ENCODE measurements around the gene MANBA. TPM values are rescaled to one million over a fixed set of nuclear protein-coding genes. Genes with fewer than 3 reads are reported as not detected.
A peak's percentile ranks its signal among the peaks of the same experiment; 100 is the strongest.
"Not testable (repeated sequence)": the region's sequence is repeated elsewhere in the genome, so short reads cannot be mapped to it uniquely, and the experiment has no call there.

The MANBA gene
- total RNA-seq, 1 donor from 2014 or later, result 8.0 TPM

DNA sequence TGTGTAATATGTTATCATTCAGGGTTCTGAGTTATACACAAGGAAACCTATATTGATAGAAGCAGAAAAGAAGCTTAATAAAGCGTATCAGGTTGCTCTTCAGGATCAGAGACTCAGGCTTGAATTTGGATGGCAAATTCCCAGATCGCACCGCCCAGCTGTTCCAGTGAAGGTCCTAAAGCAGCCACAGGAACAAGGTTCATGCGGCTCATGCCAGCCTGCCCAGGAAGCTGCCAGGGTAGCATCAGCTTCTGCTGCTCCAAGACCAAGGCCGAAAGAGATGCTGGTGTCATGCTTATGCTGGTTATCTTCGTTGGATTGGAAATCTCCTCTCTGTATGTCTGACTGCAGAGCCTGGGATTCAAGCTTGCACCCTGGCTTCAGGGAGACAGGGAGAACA is 127.7 kb downstream of the MANBA start:
- DNase-seq (ENCODE audit: low spot score), result no peak
- intact Hi-C loops (cut with micrococcal nuclease), result no loop called here
- Mint-ChIP-seq H3K4me1 (ENCODE audit: low read depth) (peaks cover 31% of the 10 kb centered on the region), H3K27me3 (ENCODE audit: insufficient read depth) (no peaks in the 10 kb centered on the region), H3K4me3 (no peak overlapping the region), H3K36me3 (ENCODE audit: low read depth) (peaks cover 19% of the 10 kb centered on the region), H3K27ac (no peak overlapping the region), H3K9me3 (no peaks in the 10 kb centered on the region)

DNA sequence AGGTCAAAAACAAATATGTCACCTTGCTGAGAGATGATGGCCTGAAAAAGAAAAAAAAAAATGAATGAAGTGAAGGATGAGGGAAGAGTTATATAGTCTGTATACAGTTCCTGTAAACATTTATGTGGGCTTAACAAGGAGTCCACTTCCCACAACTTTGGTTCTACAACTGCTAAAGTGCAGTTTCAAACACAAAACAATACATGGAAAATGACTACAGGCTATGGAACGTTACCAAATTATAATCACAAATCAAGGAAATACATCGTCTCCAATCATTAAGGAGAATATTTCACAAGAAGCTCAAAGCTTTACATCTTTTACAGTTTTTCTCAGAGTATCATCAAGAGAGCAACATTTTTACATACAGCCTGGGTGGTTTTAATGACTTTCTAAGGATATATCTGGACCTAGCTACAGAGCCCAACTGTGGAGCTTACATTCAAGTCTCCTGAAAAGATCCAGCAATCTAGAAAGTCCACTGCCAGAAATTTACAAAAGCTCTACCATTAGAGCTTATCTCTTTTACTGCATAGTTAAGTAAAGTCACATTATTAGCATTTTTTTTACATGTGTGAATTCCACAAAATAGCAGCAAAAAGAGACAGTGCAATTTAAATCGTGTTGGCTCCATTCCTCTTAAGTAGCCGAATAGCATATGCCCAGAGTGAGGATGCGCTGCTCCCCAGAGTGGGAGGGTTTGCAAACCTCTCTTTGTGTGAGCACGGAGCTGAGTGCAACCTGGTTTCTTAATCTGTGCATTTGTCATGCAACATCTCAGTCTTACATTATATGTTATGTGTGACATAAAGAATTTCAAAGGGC is 128.3 kb downstream of the MANBA start:
- H3K4me3 Mint-ChIP-seq, result no peak overlapping the region
- intact Hi-C loops (cut with micrococcal nuclease), result no loop called here
- no peaks in the 10 kb centered on the region for H3K9me3 Mint-ChIP-seq
- H3K4me1 Mint-ChIP-seq (ENCODE audit: low read depth), result peaks cover 38% of the 10 kb centered on the region
- DNase-seq (ENCODE audit: low spot score), result no peak
- H3K27me3 Mint-ChIP-seq (ENCODE audit: insufficient read depth), result no peaks in the 10 kb centered on the region
- peaks cover 14% of the 10 kb centered on the region for H3K36me3 Mint-ChIP-seq (ENCODE audit: low read depth)
- no peak overlapping the region for H3K27ac Mint-ChIP-seq

DNA sequence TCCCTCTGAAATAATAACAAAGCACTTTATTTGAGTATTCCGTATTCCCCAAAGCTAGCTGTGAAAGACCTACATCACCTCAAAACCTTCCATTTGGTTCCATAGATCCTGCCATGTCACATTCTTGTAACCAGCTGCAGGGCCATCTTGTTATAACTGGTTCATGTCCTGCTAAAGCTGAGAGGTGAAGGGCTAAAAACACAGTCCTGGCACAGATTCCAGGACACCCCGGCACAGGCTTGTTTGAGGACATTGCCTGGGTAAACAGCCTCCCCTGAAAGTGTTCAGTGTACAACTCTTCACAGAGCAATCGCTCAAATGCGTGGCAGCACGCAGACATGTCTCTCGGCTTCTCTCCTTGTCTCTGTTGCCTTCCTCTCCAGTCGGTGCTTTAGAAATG is 129.2 kb downstream of the MANBA start:
- intact Hi-C loops (cut with micrococcal nuclease), result no loop called here
- H3K4me1 Mint-ChIP-seq (ENCODE audit: low read depth), result peaks cover 44% of the 10 kb centered on the region
- H3K27ac Mint-ChIP-seq, result no peak overlapping the region
- H3K9me3 Mint-ChIP-seq, result no peaks in the 10 kb centered on the region
- no peaks in the 10 kb centered on the region for H3K27me3 Mint-ChIP-seq (ENCODE audit: insufficient read depth)
- no peak for DNase-seq (ENCODE audit: low spot score)
- H3K36me3 Mint-ChIP-seq (ENCODE audit: low read depth), result peaks cover 12% of the 10 kb centered on the region
- no peak overlapping the region for H3K4me3 Mint-ChIP-seq

DNA sequence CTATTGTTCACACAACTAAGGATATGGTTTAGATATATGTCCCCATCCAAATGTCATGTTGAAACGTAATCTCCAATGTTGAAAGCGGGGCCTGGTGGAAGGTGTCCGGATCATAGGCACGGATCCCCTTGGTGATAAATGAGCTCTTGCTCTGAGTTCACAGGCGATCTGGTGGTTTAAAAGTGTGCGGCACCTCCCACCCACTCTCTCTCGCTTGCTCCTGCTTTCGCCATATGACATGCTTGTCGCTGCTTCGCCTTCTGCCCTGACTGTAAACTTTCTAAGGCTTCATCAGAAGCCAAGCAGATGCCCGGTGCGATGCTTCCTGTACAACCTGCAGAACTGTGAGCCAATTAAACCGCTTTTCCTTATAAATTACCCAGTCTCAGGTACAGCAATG is 131.1 kb downstream of the MANBA start:
- Mint-ChIP-seq H3K27me3 (ENCODE audit: insufficient read depth) (no peaks in the 10 kb centered on the region), H3K27ac (no peak overlapping the region), H3K9me3 (no peaks in the 10 kb centered on the region), H3K36me3 (ENCODE audit: low read depth) (peaks cover 8% of the 10 kb centered on the region), H3K4me3 (no peak overlapping the region), H3K4me1 (ENCODE audit: low read depth) (peaks cover 54% of the 10 kb centered on the region)
- intact Hi-C loops (cut with micrococcal nuclease), result loop anchor here (5.0 kb wide), 3 partner anchors 92 to 372 kb away; partner anchors contain the start of gene UBE2D3
- DNase-seq (ENCODE audit: low spot score), result no peak

DNA sequence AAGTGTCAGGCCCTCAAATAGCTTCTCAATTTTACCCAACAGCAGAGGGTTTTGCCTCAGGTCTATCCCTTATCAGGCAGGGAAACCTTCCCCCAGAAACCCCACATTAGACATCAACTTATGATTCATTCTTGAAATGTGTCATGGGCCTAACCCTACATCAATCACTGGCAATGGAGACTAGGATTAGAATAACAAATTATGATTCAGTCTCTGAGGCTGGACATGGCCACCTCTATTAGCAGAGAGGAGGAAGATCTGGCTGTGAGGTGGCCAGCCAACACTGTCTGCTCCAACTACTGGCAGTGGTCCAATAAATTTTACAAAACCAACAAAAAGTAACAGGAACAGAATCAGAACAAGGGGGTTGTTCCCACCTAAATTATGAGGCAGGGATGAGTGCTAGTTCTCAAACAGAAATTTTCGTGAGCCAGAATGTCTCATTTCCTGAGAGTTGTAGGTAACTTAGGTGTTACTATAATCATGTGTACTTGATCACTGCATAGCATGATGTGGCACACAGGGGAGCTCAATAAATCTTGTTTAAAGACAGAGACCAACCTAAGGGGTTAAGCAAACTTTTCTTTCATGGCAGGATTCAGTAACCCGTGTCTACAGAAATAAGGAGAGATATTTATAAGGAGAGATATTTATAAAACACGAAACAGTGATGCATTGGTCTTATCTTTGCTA is 132.8 kb downstream of the MANBA start:
- Mint-ChIP-seq H3K36me3 (ENCODE audit: low read depth) (peaks cover 8% of the 10 kb centered on the region), H3K27me3 (ENCODE audit: insufficient read depth) (no peaks in the 10 kb centered on the region), H3K4me3 (no peak overlapping the region), H3K4me1 (ENCODE audit: low read depth) (peaks cover 63% of the 10 kb centered on the region), H3K9me3 (no peaks in the 10 kb centered on the region), H3K27ac (peak overlapping the region; percentile 10)
- intact Hi-C loops (cut with micrococcal nuclease), result loop anchor here (5.0 kb wide), 3 partner anchors 91 to 371 kb away; partner anchors contain the start of gene UBE2D3
- no peak for DNase-seq (ENCODE audit: low spot score)

DNA sequence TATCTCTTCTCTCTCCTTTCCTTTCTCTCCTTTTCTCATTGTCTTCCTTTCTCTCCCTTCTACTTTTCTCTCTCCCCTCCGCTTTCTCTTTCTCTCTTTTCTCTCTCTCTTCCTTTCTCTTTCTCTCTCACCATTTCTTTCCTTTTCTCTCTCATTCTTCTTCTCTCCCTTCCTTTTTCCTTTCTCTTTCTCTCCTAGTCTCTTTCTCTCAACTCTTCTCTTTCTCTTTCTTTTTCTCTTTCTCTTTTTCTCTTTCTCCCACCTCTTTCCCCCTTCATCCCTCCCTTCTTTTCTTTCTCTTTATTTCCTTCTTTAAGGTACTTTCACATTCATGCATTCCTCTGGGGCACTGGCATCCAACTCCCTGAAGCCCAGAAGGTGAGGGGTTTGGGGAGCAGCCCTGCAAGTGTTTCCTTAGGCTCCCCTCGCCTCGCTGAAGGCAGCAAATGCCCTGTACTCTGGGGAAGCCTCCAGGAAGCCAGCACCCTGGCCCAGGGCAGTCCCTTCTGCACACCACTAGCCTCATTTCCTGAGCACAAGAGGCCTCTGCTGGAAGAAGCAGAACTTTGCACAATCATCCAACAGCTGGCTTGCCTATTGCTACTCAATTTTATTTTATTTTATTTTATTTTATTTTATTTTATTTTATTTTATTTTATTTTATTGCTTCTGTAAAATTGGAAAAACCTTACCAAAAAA is 135.4 kb downstream of the MANBA start:
- no peaks in the 10 kb centered on the region for H3K27me3 Mint-ChIP-seq (ENCODE audit: insufficient read depth)
- no peaks in the 10 kb centered on the region for H3K9me3 Mint-ChIP-seq
- intact Hi-C loops (cut with micrococcal nuclease), result loop anchor here (1.0 to 5.0 kb wide), 8 partner anchors 88 to 384 kb away; partner anchors contain the start of genes NFKB1, SLC39A8 and UBE2D3
- peak overlapping the region; percentile 92 for H3K27ac Mint-ChIP-seq
- H3K4me3 Mint-ChIP-seq, result peak overlapping the region; percentile 83
- H3K36me3 Mint-ChIP-seq (ENCODE audit: low read depth), result peaks cover 2% of the 10 kb centered on the region
- DNase-seq (ENCODE audit: low spot score), result peak; percentile 68
- peaks cover 67% of the 10 kb centered on the region for H3K4me1 Mint-ChIP-seq (ENCODE audit: low read depth)

DNA sequence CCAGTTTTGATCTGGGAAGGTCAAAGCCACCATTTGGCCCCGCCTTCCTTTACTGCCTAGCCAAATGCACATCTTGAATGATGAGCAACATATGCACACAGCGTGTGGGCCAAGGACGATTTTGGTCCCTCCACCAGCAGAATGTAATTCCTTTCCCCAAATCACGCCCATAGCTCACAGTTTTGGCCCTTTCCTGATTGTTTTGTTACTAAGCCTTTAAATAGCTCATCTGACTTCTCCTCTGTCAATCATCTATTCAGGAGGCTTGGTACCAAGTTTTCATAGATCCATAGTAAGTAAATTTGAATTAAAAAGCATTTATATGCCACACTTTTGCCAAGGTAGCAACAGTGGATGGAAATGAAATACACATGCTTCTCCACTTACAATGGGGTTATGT is 136.3 kb downstream of the MANBA start:
- intact Hi-C loops (cut with micrococcal nuclease), result loop anchor here (1.0 to 2.0 kb wide), 2 partner anchors 124 to 468 kb away; partner anchors contain the start of gene NFKB1
- Mint-ChIP-seq H3K27ac (no peak overlapping the region), H3K9me3 (no peaks in the 10 kb centered on the region), H3K4me3 (no peak overlapping the region), H3K4me1 (ENCODE audit: low read depth) (peaks cover 64% of the 10 kb centered on the region), H3K27me3 (ENCODE audit: insufficient read depth) (no peaks in the 10 kb centered on the region), H3K36me3 (ENCODE audit: low read depth) (no peaks in the 10 kb centered on the region)
- DNase-seq (ENCODE audit: low spot score), result no peak

DNA sequence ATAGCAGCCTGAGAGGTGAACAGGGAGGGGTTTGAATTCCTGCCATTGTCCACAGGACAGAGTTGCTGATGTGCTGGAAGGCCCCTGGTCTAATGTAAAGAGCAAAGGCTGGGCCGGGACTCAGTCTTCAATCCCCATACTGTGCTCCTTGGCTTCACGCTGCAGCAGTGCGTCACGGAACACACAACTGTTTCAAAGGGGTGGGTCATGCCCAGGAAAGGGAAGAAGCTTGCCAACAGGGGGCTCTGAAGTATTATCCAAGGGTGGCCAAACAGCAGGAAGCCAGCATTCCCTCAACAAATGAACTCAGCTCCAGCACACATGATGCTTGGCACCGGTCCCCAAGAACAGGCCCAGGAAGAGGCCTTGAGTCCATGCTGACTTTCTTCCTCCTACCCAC is 137.1 kb downstream of the MANBA start:
- Mint-ChIP-seq H3K9me3 (no peaks in the 10 kb centered on the region), H3K27ac (no peak overlapping the region), H3K4me3 (no peak overlapping the region), H3K4me1 (ENCODE audit: low read depth) (peaks cover 69% of the 10 kb centered on the region), H3K36me3 (ENCODE audit: low read depth) (peaks cover 4% of the 10 kb centered on the region), H3K27me3 (ENCODE audit: insufficient read depth) (no peaks in the 10 kb centered on the region)
- DNase-seq (ENCODE audit: low spot score), result no peak
- intact Hi-C loops (cut with micrococcal nuclease), result loop anchor here (1.0 to 2.0 kb wide), 2 partner anchors 123 to 469 kb away; partner anchors contain the start of gene NFKB1

DNA sequence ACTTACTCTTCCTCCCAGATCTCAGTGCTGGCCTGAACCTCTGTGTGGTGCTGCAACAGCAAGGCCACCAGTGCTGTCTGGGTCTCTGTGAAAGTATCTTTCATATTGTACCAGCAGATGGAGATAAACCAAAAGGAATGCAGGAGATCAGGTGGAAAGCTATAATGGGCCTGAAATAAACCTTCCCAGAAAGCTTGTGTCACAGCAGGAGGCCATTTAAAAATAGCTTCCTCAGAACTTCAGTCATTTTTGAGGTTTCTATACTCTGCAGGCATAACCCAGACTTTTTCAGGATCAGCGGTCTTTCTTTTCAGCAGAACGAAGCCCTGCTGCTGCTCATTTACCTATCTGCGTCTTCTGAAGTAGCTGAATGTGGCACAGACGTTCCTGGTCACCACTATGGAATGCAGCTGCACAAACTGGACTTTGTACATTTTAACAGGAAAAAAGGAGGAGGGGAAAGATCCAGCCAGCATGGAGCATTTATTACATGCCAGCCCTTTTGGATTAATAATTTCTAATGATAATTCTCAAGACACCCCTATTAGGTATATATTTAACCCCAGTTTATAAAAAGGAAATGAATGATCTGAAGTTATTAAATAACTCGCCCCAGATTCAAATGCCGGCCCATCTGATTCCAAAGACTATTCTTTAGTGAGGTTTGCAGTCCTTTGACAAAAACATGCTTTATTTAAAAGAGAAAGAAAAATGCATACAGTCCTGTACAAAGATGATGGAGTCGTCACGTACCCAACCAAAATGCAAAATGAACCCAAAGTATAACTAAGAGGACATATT is 139.9 kb downstream of the MANBA start:
- H3K27ac Mint-ChIP-seq, result no peak overlapping the region
- H3K4me3 Mint-ChIP-seq, result no peak overlapping the region
- intact Hi-C loops (cut with micrococcal nuclease), result loop anchor here (2.0 kb wide), 1 partner anchor 248 kb away; the partner anchor contains the start of gene CISD2
- H3K27me3 Mint-ChIP-seq (ENCODE audit: insufficient read depth), result no peaks in the 10 kb centered on the region
- H3K4me1 Mint-ChIP-seq (ENCODE audit: low read depth), result peaks cover 63% of the 10 kb centered on the region
- peaks cover 16% of the 10 kb centered on the region for H3K36me3 Mint-ChIP-seq (ENCODE audit: low read depth)
- no peak for DNase-seq (ENCODE audit: low spot score)
- H3K9me3 Mint-ChIP-seq, result no peaks in the 10 kb centered on the region

DNA sequence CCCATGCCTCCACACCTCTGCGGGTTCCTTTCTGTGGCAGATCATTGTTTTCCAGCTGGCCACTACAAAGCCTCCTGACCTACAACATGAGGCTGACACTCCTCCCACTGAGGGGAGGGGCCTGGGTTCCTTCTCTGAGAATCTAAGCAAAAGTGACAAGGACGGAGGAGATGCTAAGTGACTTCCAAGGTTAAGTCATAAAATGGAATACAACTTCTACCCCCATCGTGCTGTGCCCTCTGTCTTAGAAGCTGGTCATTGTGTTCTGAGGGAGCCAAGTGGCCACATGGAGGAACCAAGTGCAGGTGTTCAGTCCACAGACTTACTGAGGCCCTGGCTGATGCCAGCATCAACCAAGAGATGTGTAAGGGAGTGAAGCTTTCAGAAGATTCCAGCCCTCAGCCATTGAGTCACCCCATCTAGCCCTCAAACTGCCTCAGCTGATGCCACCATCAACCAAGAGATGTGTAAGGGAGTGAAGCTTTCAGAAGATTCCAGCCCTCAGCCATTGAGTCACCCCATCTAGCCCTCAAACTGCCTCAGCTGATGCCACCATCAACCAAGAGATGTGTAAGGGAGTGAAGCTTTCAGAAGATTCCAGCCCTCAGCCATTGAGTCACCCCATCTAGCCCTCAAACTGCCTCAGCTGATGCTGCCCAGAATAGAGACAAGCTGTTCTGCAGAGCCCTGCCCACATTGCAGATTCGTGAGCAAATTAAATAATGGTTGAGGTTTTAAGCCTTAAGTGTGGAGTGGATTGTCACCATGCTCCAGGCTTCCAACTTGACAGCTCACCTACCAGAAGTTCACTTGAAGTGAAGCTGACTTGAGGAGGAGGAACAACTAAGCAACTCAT is 140.8 kb downstream of the MANBA start:
- not testable (repeated sequence) for H3K27ac Mint-ChIP-seq; H3K9me3 Mint-ChIP-seq; H3K4me3 Mint-ChIP-seq; H3K27me3 Mint-ChIP-seq (ENCODE audit: insufficient read depth); DNase-seq (ENCODE audit: low spot score)
- peaks cover 66% of the 10 kb centered on the region for H3K4me1 Mint-ChIP-seq (ENCODE audit: low read depth)
- intact Hi-C loops (cut with micrococcal nuclease), result loop anchor here (2.0 kb wide), 1 partner anchor 249 kb away; the partner anchor contains the start of gene CISD2
- peaks cover 22% of the 10 kb centered on the region for H3K36me3 Mint-ChIP-seq (ENCODE audit: low read depth)

DNA sequence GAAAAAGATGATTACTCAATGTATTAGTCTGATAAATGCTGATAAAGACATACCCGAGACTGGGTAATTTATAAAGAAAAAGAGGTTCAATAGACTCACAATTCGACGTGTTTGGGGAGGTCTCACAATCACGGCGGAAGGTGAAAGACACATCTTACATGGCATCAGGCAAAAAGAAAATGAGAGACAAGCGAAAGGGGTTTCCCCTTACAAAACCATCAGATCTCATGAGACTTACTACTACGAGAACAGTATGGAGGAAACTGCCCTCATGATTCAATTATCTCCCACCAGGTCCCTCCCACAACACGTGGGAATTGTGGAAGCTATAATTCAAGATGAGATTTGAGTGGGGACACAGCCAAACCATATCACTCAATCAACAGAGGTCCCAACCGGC is 141.7 kb downstream of the MANBA start:
- H3K4me1 Mint-ChIP-seq (ENCODE audit: low read depth), result peaks cover 66% of the 10 kb centered on the region
- H3K27me3 Mint-ChIP-seq (ENCODE audit: insufficient read depth); intact Hi-C loops (cut with micrococcal nuclease); H3K27ac Mint-ChIP-seq; H3K9me3 Mint-ChIP-seq; DNase-seq (ENCODE audit: low spot score); H3K4me3 Mint-ChIP-seq: not testable (repeated sequence)
- H3K36me3 Mint-ChIP-seq (ENCODE audit: low read depth), result peaks cover 32% of the 10 kb centered on the region
